ENCODE results near the gene CHAT.
"Not testable (repeated sequence)": the region's sequence is repeated elsewhere in the genome, so short reads cannot be mapped to it uniquely, and the experiment has no call there.

The CHAT gene

GRCh38 chr10:49666685-49667084, 52.8 kb downstream of the CHAT start:
- H3K27ac ChIP-seq (ENCODE audit: low read length) = no peak overlapping the region
- H3K9ac ChIP-seq (ENCODE audit: low read length in 2 of 2) = no peak overlapping the region
- no peaks in the 10 kb centered on the region for H3K9me3 ChIP-seq (ENCODE audit: control insufficient read depth in 2 of 2, low read length in 2 of 2)
- no peaks in the 10 kb centered on the region for H3K4me1 ChIP-seq (ENCODE audit: control insufficient read depth, insufficient read depth, low read length)
- no peak overlapping the region for H3K4me3 ChIP-seq (ENCODE audit: low read length in 2 of 2)
- H3K36me3 ChIP-seq (ENCODE audit: control insufficient read depth in 2 of 2, insufficient read depth in 2 of 2, low read length in 2 of 2) = no peaks in the 10 kb centered on the region
- no peaks in the 10 kb centered on the region for H3K27me3 ChIP-seq (ENCODE audit: control insufficient read depth in 1 of 2, insufficient read depth in 2 of 2, low read length in 2 of 2)

- H3K9ac ChIP-seq (ENCODE audit: low read length in 2 of 2) = no peak overlapping the region
- H3K27ac ChIP-seq (ENCODE audit: low read length) = no peak overlapping the region
- no peaks in the 10 kb centered on the region for H3K9me3 ChIP-seq (ENCODE audit: control insufficient read depth in 2 of 2, low read length in 2 of 2)
- no peaks in the 10 kb centered on the region for H3K27me3 ChIP-seq (ENCODE audit: control insufficient read depth in 1 of 2, insufficient read depth in 2 of 2, low read length in 2 of 2)
- H3K36me3 ChIP-seq (ENCODE audit: control insufficient read depth in 2 of 2, insufficient read depth in 2 of 2, low read length in 2 of 2) = no peaks in the 10 kb centered on the region
- H3K4me1 ChIP-seq (ENCODE audit: control insufficient read depth, insufficient read depth, low read length) = no peaks in the 10 kb centered on the region
- H3K4me3 ChIP-seq (ENCODE audit: low read length in 2 of 2) = no peak overlapping the region
These were observed 54.2 kb downstream of the CHAT start for GRCh38 chr10:49667991-49668390.

- H3K4me1 ChIP-seq (ENCODE audit: control insufficient read depth, insufficient read depth, low read length) = no peaks in the 10 kb centered on the region
- no peak overlapping the region for H3K4me3 ChIP-seq (ENCODE audit: low read length in 2 of 2)
- no peak overlapping the region for H3K27ac ChIP-seq (ENCODE audit: low read length)
- H3K27me3 ChIP-seq (ENCODE audit: control insufficient read depth in 1 of 2, insufficient read depth in 2 of 2, low read length in 2 of 2) = no peaks in the 10 kb centered on the region
- H3K9ac ChIP-seq (ENCODE audit: low read length in 2 of 2) = no peak overlapping the region
- H3K9me3 ChIP-seq (ENCODE audit: control insufficient read depth in 2 of 2, low read length in 2 of 2) = no peaks in the 10 kb centered on the region
- H3K36me3 ChIP-seq (ENCODE audit: control insufficient read depth in 2 of 2, insufficient read depth in 2 of 2, low read length in 2 of 2) = no peaks in the 10 kb centered on the region
These were observed 54.8 kb downstream of the CHAT start for GRCh38 chr10:49668684-49669083.

- H3K36me3 ChIP-seq (ENCODE audit: control insufficient read depth in 2 of 2, insufficient read depth in 2 of 2, low read length in 2 of 2) = no peaks in the 10 kb centered on the region
- H3K9ac ChIP-seq (ENCODE audit: low read length in 2 of 2) = no peak overlapping the region
- no peak overlapping the region for H3K27ac ChIP-seq (ENCODE audit: low read length)
- H3K4me3 ChIP-seq (ENCODE audit: low read length in 2 of 2) = no peak overlapping the region
- peaks cover 6 to 12% of the 10 kb centered on the region in 2 donors for H3K9me3 ChIP-seq (ENCODE audit: control insufficient read depth in 2 of 2, low read length in 2 of 2)
- peaks cover 0 to 7% of the 10 kb centered on the region in 2 donors for H3K27me3 ChIP-seq (ENCODE audit: control insufficient read depth in 1 of 2, insufficient read depth in 2 of 2, low read length in 2 of 2)
- no peaks in the 10 kb centered on the region for H3K4me1 ChIP-seq (ENCODE audit: control insufficient read depth, insufficient read depth, low read length)
These were observed 65.1 kb downstream of the CHAT start for GRCh38 chr10:49678827-49679479.

- Histone ChIP-seq H3K4me1 (ENCODE audit: control insufficient read depth, insufficient read depth, low read length) (no peaks in the 10 kb centered on the region), H3K9ac (ENCODE audit: low read length in 2 of 2) (no peak within 1 kb of the TSS), H3K4me3 (ENCODE audit: low read length in 2 of 2) (no peak within 1 kb of the TSS), H3K36me3 (ENCODE audit: control insufficient read depth in 2 of 2, insufficient read depth in 2 of 2, low read length in 2 of 2) (no peaks in the 10 kb centered on the region), H3K27me3 (ENCODE audit: control insufficient read depth in 1 of 2, insufficient read depth in 2 of 2, low read length in 2 of 2) (peaks cover 0 to 7% of the 10 kb centered on the region in 2 donors), H3K9me3 (ENCODE audit: control insufficient read depth in 2 of 2, low read length in 2 of 2) (peaks cover 6 to 12% of the 10 kb centered on the region in 2 donors), H3K27ac (ENCODE audit: low read length) (no peak within 1 kb of the TSS)
These were observed 65.7 kb downstream of the CHAT start, which contains the start of gene C10orf53 for GRCh38 chr10:49679480-49679893. C10orf53 (plus strand) TSS chr10:49679651; CDS start chr10:49679698, 47 bp downstream.

GRCh38 chr10:49682449-49682848, 68.6 kb downstream of the CHAT start:
- not testable (repeated sequence) for H3K9ac ChIP-seq (ENCODE audit: low read length in 2 of 2); H3K4me3 ChIP-seq (ENCODE audit: low read length in 2 of 2); H3K36me3 ChIP-seq (ENCODE audit: control insufficient read depth in 2 of 2, insufficient read depth in 2 of 2, low read length in 2 of 2); H3K4me1 ChIP-seq (ENCODE audit: control insufficient read depth, insufficient read depth, low read length); H3K27ac ChIP-seq (ENCODE audit: low read length); H3K27me3 ChIP-seq (ENCODE audit: control insufficient read depth in 1 of 2, insufficient read depth in 2 of 2, low read length in 2 of 2)
- H3K9me3 ChIP-seq (ENCODE audit: control insufficient read depth in 2 of 2, low read length in 2 of 2) = peaks cover 11 to 12% of the 10 kb centered on the region in 2 donors

GRCh38 chr10:49682879-49683278, 69.0 kb downstream of the CHAT start:
- Histone ChIP-seq H3K9me3 (ENCODE audit: control insufficient read depth in 2 of 2, low read length in 2 of 2) (peaks cover 11 to 12% of the 10 kb centered on the region in 2 donors), H3K27me3 (ENCODE audit: control insufficient read depth in 1 of 2, insufficient read depth in 2 of 2, low read length in 2 of 2) (peaks cover 4 to 10% of the 10 kb centered on the region in 2 donors), H3K36me3 (ENCODE audit: control insufficient read depth in 2 of 2, insufficient read depth in 2 of 2, low read length in 2 of 2) (no peaks in the 10 kb centered on the region), H3K27ac (ENCODE audit: low read length) (no peak overlapping the region), H3K9ac (ENCODE audit: low read length in 2 of 2) (no peak overlapping the region), H3K4me3 (ENCODE audit: low read length in 2 of 2) (no peak overlapping the region), H3K4me1 (ENCODE audit: control insufficient read depth, insufficient read depth, low read length) (no peaks in the 10 kb centered on the region)

- H3K4me3 ChIP-seq (ENCODE audit: low read length in 2 of 2) = no peak overlapping the region
- H3K27ac ChIP-seq (ENCODE audit: low read length) = no peak overlapping the region
- no peaks in the 10 kb centered on the region for H3K4me1 ChIP-seq (ENCODE audit: control insufficient read depth, insufficient read depth, low read length)
- H3K9me3 ChIP-seq (ENCODE audit: control insufficient read depth in 2 of 2, low read length in 2 of 2) = peaks cover under 1 to 5% of the 10 kb centered on the region in 2 donors
- no peaks in the 10 kb centered on the region for H3K36me3 ChIP-seq (ENCODE audit: control insufficient read depth in 2 of 2, insufficient read depth in 2 of 2, low read length in 2 of 2)
- H3K27me3 ChIP-seq (ENCODE audit: control insufficient read depth in 1 of 2, insufficient read depth in 2 of 2, low read length in 2 of 2) = peaks cover 12 to 23% of the 10 kb centered on the region in 2 donors
- H3K9ac ChIP-seq (ENCODE audit: low read length in 2 of 2) = no peak overlapping the region
These were observed 72.8 kb downstream of the CHAT start for GRCh38 chr10:49686651-49687050.

- no peak overlapping the region for H3K9ac ChIP-seq (ENCODE audit: low read length in 2 of 2)
- peaks cover 0 to 5% of the 10 kb centered on the region in 2 donors for H3K9me3 ChIP-seq (ENCODE audit: control insufficient read depth in 2 of 2, low read length in 2 of 2)
- peaks cover 12 to 25% of the 10 kb centered on the region in 2 donors for H3K27me3 ChIP-seq (ENCODE audit: control insufficient read depth in 1 of 2, insufficient read depth in 2 of 2, low read length in 2 of 2)
- no peak overlapping the region for H3K4me3 ChIP-seq (ENCODE audit: low read length in 2 of 2)
- H3K36me3 ChIP-seq (ENCODE audit: control insufficient read depth in 2 of 2, insufficient read depth in 2 of 2, low read length in 2 of 2) = no peaks in the 10 kb centered on the region
- no peaks in the 10 kb centered on the region for H3K4me1 ChIP-seq (ENCODE audit: control insufficient read depth, insufficient read depth, low read length)
- H3K27ac ChIP-seq (ENCODE audit: low read length) = no peak overlapping the region
These were observed 74.5 kb downstream of the CHAT start for GRCh38 chr10:49688261-49688846.

GRCh38 chr10:49688920-49689319, 75.1 kb downstream of the CHAT start:
- Histone ChIP-seq H3K9ac (ENCODE audit: low read length in 2 of 2) (no peak overlapping the region), H3K4me1 (ENCODE audit: control insufficient read depth, insufficient read depth, low read length) (no peaks in the 10 kb centered on the region), H3K27ac (ENCODE audit: low read length) (no peak overlapping the region), H3K9me3 (ENCODE audit: control insufficient read depth in 2 of 2, low read length in 2 of 2) (peaks cover 0 to 9% of the 10 kb centered on the region in 2 donors), H3K36me3 (ENCODE audit: control insufficient read depth in 2 of 2, insufficient read depth in 2 of 2, low read length in 2 of 2) (no peaks in the 10 kb centered on the region), H3K4me3 (ENCODE audit: low read length in 2 of 2) (no peak overlapping the region), H3K27me3 (ENCODE audit: control insufficient read depth in 1 of 2, insufficient read depth in 2 of 2, low read length in 2 of 2) (peaks cover 12 to 30% of the 10 kb centered on the region in 2 donors)

- peaks cover 12 to 30% of the 10 kb centered on the region in 2 donors for H3K27me3 ChIP-seq (ENCODE audit: control insufficient read depth in 1 of 2, insufficient read depth in 2 of 2, low read length in 2 of 2)
- H3K27ac ChIP-seq (ENCODE audit: low read length) = no peak overlapping the region
- H3K4me1 ChIP-seq (ENCODE audit: control insufficient read depth, insufficient read depth, low read length) = no peaks in the 10 kb centered on the region
These were observed 76.2 kb downstream of the CHAT start for GRCh38 chr10:49689882-49690510.

More at GRCh38 chr10:49689882-49690510, 76.2 kb downstream of the CHAT start:
- Histone ChIP-seq H3K4me3 (ENCODE audit: low read length in 2 of 2) (no peak overlapping the region), H3K9me3 (ENCODE audit: control insufficient read depth in 2 of 2, low read length in 2 of 2) (peaks cover 0 to 9% of the 10 kb centered on the region in 2 donors), H3K36me3 (ENCODE audit: control insufficient read depth in 2 of 2, insufficient read depth in 2 of 2, low read length in 2 of 2) (no peaks in the 10 kb centered on the region), H3K9ac (ENCODE audit: low read length in 2 of 2) (no peak overlapping the region)

Data from stomach smooth muscle (tissue), 2 donors.